ENCODE data around the gene PIK3AP1. TPM values are rescaled to one million over a fixed set of nuclear protein-coding genes. Genes with fewer than 3 reads are reported as not detected.
"Not testable (repeated sequence)": the region's sequence is repeated elsewhere in the genome, so short reads cannot be mapped to it uniquely, and the experiment has no call there.

Gene PIK3AP1
- total and polyA plus RNA-seq, 2 experiments from 2014 or later, result not detected

DNA sequence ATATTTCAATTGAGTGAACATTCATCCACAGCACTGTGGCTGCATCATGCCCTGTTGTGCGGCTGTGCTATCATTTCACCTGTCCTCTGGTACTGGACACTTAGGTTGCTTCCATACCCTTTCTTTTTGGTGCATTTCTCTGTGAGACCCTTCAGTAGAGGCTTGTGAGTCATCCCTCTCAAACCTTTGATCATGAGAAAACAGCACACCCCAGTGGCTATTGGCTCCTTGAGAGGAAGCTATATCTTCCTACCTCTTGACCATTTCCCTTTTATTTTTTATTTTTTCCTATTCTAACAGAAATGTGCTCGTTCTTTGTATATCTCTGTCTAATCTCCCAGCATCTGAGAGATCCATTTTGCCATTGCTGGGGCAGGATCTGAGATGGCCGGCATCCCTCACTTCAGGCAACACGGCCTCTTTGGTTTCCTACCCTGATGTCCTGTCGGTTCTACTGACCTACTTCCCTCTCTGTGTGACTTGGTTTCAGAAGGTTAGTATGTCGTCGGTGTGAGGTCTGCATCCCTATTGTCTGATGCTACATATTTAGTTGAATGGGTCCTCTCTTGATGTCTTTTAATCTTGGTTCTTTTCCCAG, 23.8 kb upstream of the PIK3AP1 start:
- Histone ChIP-seq H3K9ac (no peak overlapping the region), H4K20me1 (ENCODE audit: insufficient read depth) (no peaks in the 10 kb centered on the region), H3K27me3 (replicated peaks; ENCODE audit: insufficient read depth) (peaks cover 4% of the 10 kb centered on the region; the same call in 1 of the 2 replicates), H3F3A (ENCODE audit: insufficient read depth) (no peaks in the 10 kb centered on the region), H3K27ac (no peak overlapping the region), H3K9me3 (ENCODE audit: low read depth) (no peaks in the 10 kb centered on the region), H3K4me3 (no peak overlapping the region), H3K4me1 (ENCODE audit: insufficient read depth) (no peaks in the 10 kb centered on the region), H3K36me3 (ENCODE audit: low read depth) (no peaks in the 10 kb centered on the region), H3K4me2 (ENCODE audit: unreplicated experiment) (no peak overlapping the region), H3K9me2 (ENCODE audit: insufficient read depth) (no peaks in the 10 kb centered on the region), H2AFZ (no peak overlapping the region), H3K79me2 (ENCODE audit: insufficient read depth) (no peaks in the 10 kb centered on the region)
- in situ Hi-C loops (cut with MboI), result no loop called here
- no peak for TF ChIP-seq EZH2 (IDR thresholded peaks at IDR 0.05; ENCODE audit: insufficient read depth, poor library complexity, severe bottlenecking)
- TF ChIP-seq EZH2phosphoT487 (IDR thresholded peaks at IDR 0.05; ENCODE audit: insufficient read depth, low read depth), result no peak
- DNase-seq, result peak; percentile 16
- 50 to 52% methylated on average over 7 of the region's 7 CpGs for WGBS, 2 experiments (ENCODE audit: low coverage in 1 of 2, low lambda C conversion rate in 2 of 2, missing lambda C conversion rate in 2 of 2)

DNA sequence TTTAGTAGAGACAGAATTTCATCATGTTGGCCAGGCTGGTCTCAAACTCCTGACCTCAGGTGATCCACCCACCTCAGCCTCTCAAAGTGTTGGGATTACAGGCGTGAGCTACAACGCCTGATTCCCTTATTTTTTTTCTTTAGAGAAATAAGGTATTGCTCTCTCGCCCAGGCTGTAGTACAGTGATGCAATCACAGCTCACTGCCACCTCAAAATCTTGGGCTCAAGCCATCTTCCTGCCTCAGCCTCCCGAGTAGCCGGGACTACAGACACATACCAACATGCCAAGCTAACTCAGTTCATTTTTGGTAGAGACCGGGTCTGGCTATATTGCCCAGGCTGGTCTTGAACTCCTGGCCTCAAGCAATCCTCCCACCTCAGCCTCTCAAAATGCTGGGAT, 21.2 kb upstream of the PIK3AP1 start:
- H3K4me3 ChIP-seq; H3F3A ChIP-seq (ENCODE audit: insufficient read depth); H3K9me2 ChIP-seq (ENCODE audit: insufficient read depth); H3K9me3 ChIP-seq (ENCODE audit: low read depth); in situ Hi-C loops (cut with MboI); H3K36me3 ChIP-seq (ENCODE audit: low read depth); H3K79me2 ChIP-seq (ENCODE audit: insufficient read depth); DNase-seq; H3K27me3 ChIP-seq (replicated peaks; ENCODE audit: insufficient read depth); H2AFZ ChIP-seq; H4K20me1 ChIP-seq (ENCODE audit: insufficient read depth); H3K27ac ChIP-seq; H3K4me2 ChIP-seq (ENCODE audit: unreplicated experiment); H3K4me1 ChIP-seq (ENCODE audit: insufficient read depth); H3K9ac ChIP-seq: not testable (repeated sequence)
- WGBS, 2 experiments (ENCODE audit: low coverage in 1 of 2, low lambda C conversion rate in 2 of 2, missing lambda C conversion rate in 2 of 2), result 42 to 63% methylated on average over 6 of the region's 6 CpGs

DNA sequence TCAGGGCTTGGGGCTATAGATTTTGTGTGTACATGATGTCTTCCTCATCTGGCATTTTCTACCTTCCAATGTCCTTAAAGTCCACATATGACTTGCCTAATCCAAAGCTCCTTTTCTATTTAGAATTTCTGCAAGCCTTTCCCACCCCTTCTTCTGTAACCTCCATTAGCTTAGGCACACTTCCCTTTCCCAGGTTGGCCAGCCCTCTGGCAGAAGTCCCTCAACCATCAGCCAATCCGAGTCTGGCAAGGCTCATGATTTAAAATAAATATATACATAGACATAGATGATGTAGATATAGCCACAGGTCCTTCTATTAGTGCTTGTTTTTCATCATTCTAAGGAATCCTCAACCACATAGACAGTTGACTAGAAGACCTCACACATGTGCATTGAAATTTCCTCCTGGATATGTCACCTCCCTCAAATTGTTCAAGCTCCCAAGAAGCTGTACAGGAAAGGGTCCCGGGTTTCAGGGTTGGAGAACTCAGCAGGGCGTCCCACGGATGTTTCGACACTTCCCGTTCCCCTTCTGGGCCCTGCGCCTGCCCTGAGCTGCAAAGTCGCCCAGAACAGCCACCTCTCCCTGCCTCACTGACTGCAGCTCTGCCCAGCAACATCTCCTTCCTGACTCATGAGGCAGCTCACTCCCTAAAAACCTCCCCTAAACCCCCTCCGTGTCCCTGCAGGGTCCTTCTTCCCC, 20.4 kb upstream of the PIK3AP1 start:
- H3K9ac ChIP-seq, result no peak overlapping the region
- H3K9me3 ChIP-seq (ENCODE audit: low read depth), result no peaks in the 10 kb centered on the region
- 30 to 31% methylated on average over 9 of the region's 9 CpGs for WGBS, 2 experiments (ENCODE audit: low coverage in 1 of 2, low lambda C conversion rate in 2 of 2, missing lambda C conversion rate in 2 of 2)
- H2AFZ ChIP-seq, result no peak overlapping the region
- TF ChIP-seq EZH2phosphoT487 (IDR thresholded peaks at IDR 0.05; ENCODE audit: insufficient read depth, low read depth) (no peak), EZH2 (IDR thresholded peaks at IDR 0.05; ENCODE audit: insufficient read depth, poor library complexity, severe bottlenecking) (no peak)
- no peak overlapping the region for H3K27ac ChIP-seq
- no peaks in the 10 kb centered on the region for H3K4me1 ChIP-seq (ENCODE audit: insufficient read depth)
- H4K20me1 ChIP-seq (ENCODE audit: insufficient read depth), result no peaks in the 10 kb centered on the region
- peaks cover 4% of the 10 kb centered on the region; the same call in 1 of the 2 replicates for H3K27me3 ChIP-seq (replicated peaks; ENCODE audit: insufficient read depth)
- no peaks in the 10 kb centered on the region for H3K79me2 ChIP-seq (ENCODE audit: insufficient read depth)
- in situ Hi-C loops (cut with MboI), result no loop called here
- H3F3A ChIP-seq (ENCODE audit: insufficient read depth), result no peaks in the 10 kb centered on the region
- H3K36me3 ChIP-seq (ENCODE audit: low read depth), result no peaks in the 10 kb centered on the region
- no peak for DNase-seq
- no peak overlapping the region for H3K4me2 ChIP-seq (ENCODE audit: unreplicated experiment)
- no peaks in the 10 kb centered on the region for H3K9me2 ChIP-seq (ENCODE audit: insufficient read depth)
- H3K4me3 ChIP-seq, result no peak overlapping the region

DNA sequence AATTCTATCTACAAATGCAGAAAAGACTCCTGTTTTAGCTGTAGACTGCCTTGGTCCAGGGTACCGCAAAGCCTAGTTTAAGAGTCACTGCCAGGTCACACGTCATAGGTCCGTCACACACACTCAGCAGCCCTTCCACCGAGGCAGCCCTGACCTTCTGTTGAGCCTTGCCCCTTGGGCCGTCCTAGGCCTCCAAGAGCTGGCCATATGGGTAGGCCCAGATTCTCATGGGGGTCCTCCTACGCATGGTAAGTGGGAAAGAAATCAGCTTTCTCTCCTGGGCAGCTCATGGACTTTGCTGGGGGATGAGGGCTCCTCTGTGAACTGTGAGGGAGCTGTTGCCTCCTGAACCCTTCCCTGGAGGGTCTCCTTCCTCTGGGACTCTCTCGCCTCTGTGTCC, 19.8 kb upstream of the PIK3AP1 start:
- Histone ChIP-seq H3K9ac (no peak overlapping the region), H3K4me1 (ENCODE audit: insufficient read depth) (no peaks in the 10 kb centered on the region), H3K27me3 (replicated peaks; ENCODE audit: insufficient read depth) (peaks cover 4% of the 10 kb centered on the region; the same call in 1 of the 2 replicates), H3K4me2 (ENCODE audit: unreplicated experiment) (no peak overlapping the region), H3F3A (ENCODE audit: insufficient read depth) (no peaks in the 10 kb centered on the region), H3K9me2 (ENCODE audit: insufficient read depth) (no peaks in the 10 kb centered on the region), H3K79me2 (ENCODE audit: insufficient read depth) (no peaks in the 10 kb centered on the region), H4K20me1 (ENCODE audit: insufficient read depth) (no peaks in the 10 kb centered on the region), H3K27ac (no peak overlapping the region), H3K36me3 (ENCODE audit: low read depth) (no peaks in the 10 kb centered on the region), H3K4me3 (no peak overlapping the region), H2AFZ (no peak overlapping the region), H3K9me3 (ENCODE audit: low read depth) (no peaks in the 10 kb centered on the region)
- WGBS, 2 experiments (ENCODE audit: low coverage in 1 of 2, low lambda C conversion rate in 2 of 2, missing lambda C conversion rate in 2 of 2), result 60 to 69% methylated on average over 7 of the region's 7 CpGs
- DNase-seq, result no peak
- in situ Hi-C loops (cut with MboI), result no loop called here
- TF ChIP-seq EZH2phosphoT487 (IDR thresholded peaks at IDR 0.05; ENCODE audit: insufficient read depth, low read depth) (no peak), EZH2 (IDR thresholded peaks at IDR 0.05; ENCODE audit: insufficient read depth, poor library complexity, severe bottlenecking) (no peak)

DNA sequence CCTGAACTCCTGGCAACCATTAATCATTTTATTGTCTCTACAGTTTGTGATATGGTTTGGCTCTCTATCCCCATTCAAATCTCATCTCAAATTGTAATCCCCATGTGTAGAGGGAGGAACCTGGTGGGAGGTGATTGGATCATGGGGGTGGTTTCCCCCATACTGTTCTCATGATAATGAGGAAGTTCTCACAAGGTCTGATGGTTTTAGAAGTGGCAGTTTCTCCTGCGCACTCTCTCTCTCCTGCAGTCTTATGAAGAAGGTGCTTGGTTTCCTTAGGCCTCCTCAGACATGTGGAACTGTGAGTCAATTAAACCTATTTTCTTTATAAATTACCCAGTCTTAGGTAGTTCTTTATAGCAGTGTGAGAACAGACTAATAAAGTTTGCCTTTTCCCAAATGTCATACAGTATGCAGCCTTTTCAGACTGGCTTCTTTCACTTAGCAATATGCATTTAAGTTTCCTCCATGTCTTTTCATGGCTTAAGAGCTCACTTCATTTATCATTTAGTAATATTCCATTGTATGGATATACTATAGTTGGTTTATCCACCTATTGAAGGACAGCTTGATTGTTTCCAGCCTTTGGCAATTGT, 17.1 kb upstream of the PIK3AP1 start:
- H3K36me3 ChIP-seq (ENCODE audit: low read depth); H3K9ac ChIP-seq; H3K79me2 ChIP-seq (ENCODE audit: insufficient read depth); H3K4me2 ChIP-seq (ENCODE audit: unreplicated experiment); H2AFZ ChIP-seq; H3K4me1 ChIP-seq (ENCODE audit: insufficient read depth); H3K4me3 ChIP-seq; H4K20me1 ChIP-seq (ENCODE audit: insufficient read depth); H3K9me3 ChIP-seq (ENCODE audit: low read depth); DNase-seq; H3K27ac ChIP-seq; H3K9me2 ChIP-seq (ENCODE audit: insufficient read depth); H3F3A ChIP-seq (ENCODE audit: insufficient read depth); H3K27me3 ChIP-seq (replicated peaks; ENCODE audit: insufficient read depth); in situ Hi-C loops (cut with MboI): not testable (repeated sequence)
- 95 to 100% methylated on average over 1 of the region's 1 CpG for WGBS, 2 experiments (ENCODE audit: low coverage in 1 of 2, low lambda C conversion rate in 2 of 2, missing lambda C conversion rate in 2 of 2)
